Measurements from ENCODE around the gene FAM13A. TPM values are rescaled to one million over a fixed set of nuclear protein-coding genes. Genes with fewer than 3 reads are reported as not detected.
A peak's percentile ranks its signal among the peaks of the same experiment; 100 is the strongest.

FAM13A gene
- total and polyA plus RNA-seq, 8 donors = 6.0 to 132 (median 45.7) TPM

GRCh38 chr4:88989990-88990389 lies 67.0 kb downstream of the FAM13A start:
- intact Hi-C loops (cut with DNase I; ENCODE audit: low total_unique reads) = no loop called here
- Histone ChIP-seq H3K36me3 (no peaks in the 10 kb centered on the region), H3K9me3 (no peaks in the 10 kb centered on the region), H3K4me1 (peaks cover 0 to 25% (median 7%) of the 10 kb centered on the region in 4 donors), H3K27me3 (no peaks in the 10 kb centered on the region), H3K27ac (no peak overlapping the region), H3K4me3 (no peak overlapping the region)
- peak in 1 of 2 donors; percentile 46 for DNase-seq
- TF ChIP-seq EP300 (IDR thresholded peaks at IDR 0.05) (no peak), POLR2AphosphoS5 (IDR thresholded peaks at IDR 0.05) (no peak), POLR2A (IDR thresholded peaks at IDR 0.05) (no peak), CTCF (IDR thresholded peaks at IDR 0.05) (no peak)
- WGBS, 5 donors = 66 to 94% (median 88%) methylated on average over 1 of the region's 1 CpG

GRCh38 chr4:88985088-88985773 lies 71.8 kb downstream of the FAM13A start:
- TF ChIP-seq EP300 (IDR thresholded peaks at IDR 0.05) = no peak
- no peak for TF ChIP-seq POLR2AphosphoS5 (IDR thresholded peaks at IDR 0.05)
- TF ChIP-seq CTCF (IDR thresholded peaks at IDR 0.05) = no peak
- no peak for TF ChIP-seq POLR2A (IDR thresholded peaks at IDR 0.05)
- Histone ChIP-seq H3K36me3 (no peaks in the 10 kb centered on the region), H3K9me3 (no peaks in the 10 kb centered on the region), H3K4me1 (peaks cover 0 to 4% (median 1%) of the 10 kb centered on the region in 4 donors), H3K27ac (no peak overlapping the region), H3K4me3 (no peak overlapping the region), H3K27me3 (no peaks in the 10 kb centered on the region)
- 83 to 94% (median 90%) methylated on average over 5 of the region's 5 CpGs for WGBS, 5 donors
- DNase-seq = no peak
- intact Hi-C loops (cut with DNase I; ENCODE audit: low total_unique reads) = no loop called here

- no peak for TF ChIP-seq EP300 (IDR thresholded peaks at IDR 0.05)
- TF ChIP-seq POLR2A (IDR thresholded peaks at IDR 0.05) = no peak
- TF ChIP-seq CTCF (IDR thresholded peaks at IDR 0.05) = no peak
- TF ChIP-seq POLR2AphosphoS5 (IDR thresholded peaks at IDR 0.05) = no peak
- H3K27ac ChIP-seq = no peak overlapping the region
- no peak overlapping the region for H3K4me3 ChIP-seq
- no peaks in the 10 kb centered on the region for H3K4me1 ChIP-seq
- H3K27me3 ChIP-seq = no peaks in the 10 kb centered on the region
- H3K36me3 ChIP-seq = no peaks in the 10 kb centered on the region
- intact Hi-C loops (cut with DNase I; ENCODE audit: low total_unique reads) = no loop called here
- DNase-seq = no peak
- H3K9me3 ChIP-seq = no peaks in the 10 kb centered on the region
Observed at GRCh38 chr4:88982757-88983156, 74.2 kb downstream of the FAM13A start.

DNA sequence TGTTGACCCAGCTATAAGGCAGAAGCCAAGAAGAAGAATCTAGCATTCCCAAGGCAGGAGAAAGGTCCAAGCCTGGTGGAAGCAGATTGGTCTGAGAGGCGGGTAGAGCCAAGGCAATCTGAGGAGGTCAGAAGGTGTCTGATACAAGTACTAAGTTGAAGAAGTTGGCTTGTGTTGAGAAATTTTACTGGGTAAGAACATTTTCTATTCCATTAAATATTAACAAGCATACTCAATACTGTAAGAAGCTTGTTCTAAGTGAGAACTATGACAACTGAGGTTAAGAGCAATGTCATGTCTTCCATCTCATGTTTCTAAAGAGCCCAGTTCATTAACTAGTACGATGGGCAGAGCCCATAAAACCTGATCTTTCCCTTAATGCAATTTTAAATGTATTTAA lies 75.0 kb downstream of the FAM13A start:
- Histone ChIP-seq H3K36me3 (no peaks in the 10 kb centered on the region), H3K27me3 (no peaks in the 10 kb centered on the region), H3K9me3 (no peaks in the 10 kb centered on the region), H3K4me3 (no peak overlapping the region), H3K27ac (no peak overlapping the region), H3K4me1 (peaks cover 0 to 5% (median 0%) of the 10 kb centered on the region in 4 donors)
- WGBS, 5 donors = 53 to 78% (median 67%) methylated on average over 2 of the region's 2 CpGs
- intact Hi-C loops (cut with DNase I; ENCODE audit: low total_unique reads) = no loop called here
- DNase-seq = no peak
- TF ChIP-seq EP300 (IDR thresholded peaks at IDR 0.05) (no peak), POLR2A (IDR thresholded peaks at IDR 0.05) (no peak), POLR2AphosphoS5 (IDR thresholded peaks at IDR 0.05) (no peak), CTCF (IDR thresholded peaks at IDR 0.05) (no peak)
